ENCODE data around the gene PPP2R5D. TPM values are rescaled to one million over a fixed set of nuclear protein-coding genes. Genes with fewer than 3 reads are reported as not detected.

PPP2R5D gene
- total RNA-seq, 120 experiments from 2014 or later, result 37.6 to 92.6 (median 66.9) TPM

Other genes starting within 250 kb of the PPP2R5D start
- 10 to 100 TPM; 12.9 to 35.3 (median 26.6) TPM for gene TBCC, start 238.5 kb upstream of the PPP2R5D start, total RNA-seq
- gene BICRAL, start 202.5 kb upstream of the PPP2R5D start, total RNA-seq, result 10 to 100 TPM; 23.2 to 39.9 (median 31.0) TPM
- gene RPL7L1, start 105.0 kb upstream of the PPP2R5D start, total RNA-seq, result 10 to 100 TPM; 50.3 to 97.8 (median 77.4) TPM
- gene PTCRA, start 68.5 kb upstream of the PPP2R5D start, total RNA-seq, result 1 to 10 TPM in 5 of 120 experiments, under 1 TPM in 8, not detected in 107; 0.40 to 2.0 (median 0.81) TPM
- 10 to 100 TPM; 33.3 to 56.8 (median 43.9) TPM for gene CNPY3, start 55.1 kb upstream of the PPP2R5D start, total RNA-seq
- 1 to 10 TPM; 1.0 to 9.9 (median 3.9) TPM for gene GNMT, start 23.8 kb upstream of the PPP2R5D start, total RNA-seq
- 10 to 100 TPM; 14.5 to 47.7 (median 28.6) TPM for gene PEX6, start 5.4 kb upstream of the PPP2R5D start, total RNA-seq
- gene MEA1, start 29.4 kb downstream of the PPP2R5D start, total RNA-seq, result 10 to 100 TPM; 35.0 to 82.2 (median 58.5) TPM
- 100 to 1,000 TPM in 119 of 120 experiments, 10 to 100 TPM in 1; 89.7 to 318 (median 224) TPM for gene KLHDC3, start 29.7 kb downstream of the PPP2R5D start, total RNA-seq
- 10 to 100 TPM; 17.1 to 44.4 (median 35.3) TPM for gene RRP36, start 37.1 kb downstream of the PPP2R5D start, total RNA-seq
- 10 to 100 TPM in 119 of 120 experiments, 1 to 10 TPM in 1; 9.9 to 23.3 (median 17.8) TPM for gene CUL7, start 69.3 kb downstream of the PPP2R5D start, total RNA-seq
- gene MRPL2, start 74.9 kb downstream of the PPP2R5D start, total RNA-seq, result 10 to 100 TPM; 30.1 to 96.7 (median 58.0) TPM
- 10 to 100 TPM; 39.5 to 88.4 (median 59.1) TPM for gene KLC4, start 75.1 kb downstream of the PPP2R5D start, total RNA-seq
- gene PTK7, start 91.7 kb downstream of the PPP2R5D start, total RNA-seq, result 10 to 100 TPM in 100 of 120 experiments, 1 to 10 TPM in 20; 5.8 to 26.2 (median 13.0) TPM
- gene SRF, start 186.7 kb downstream of the PPP2R5D start, total RNA-seq, result 10 to 100 TPM; 18.4 to 31.7 (median 23.1) TPM
- 100 to 1,000 TPM in 19 of 120 experiments, 10 to 100 TPM in 101; 57.4 to 123 (median 84.1) TPM for gene CUL9, start 197.6 kb downstream of the PPP2R5D start, total RNA-seq
- 10 to 100 TPM; 18.4 to 54.6 (median 31.2) TPM for gene DNPH1, start 244.9 kb downstream of the PPP2R5D start, total RNA-seq